Lung (tissue), 12 donors: Measurements from ENCODE around the gene PSORS1C2. TPM values are rescaled to one million over a fixed set of nuclear protein-coding genes. Genes with fewer than 3 reads are reported as not detected.

Experiments used
- ATAC-seq: fragments of 200-7000 bp; cut with Tn5 transposase; one replicate; pipeline ENCODE4 v1.9.1; 2020; ENCODE audit warnings: moderate number of reproducible peaks; ENCODE audit not compliant: insufficient read depth, low FRiP score
- DNase-seq, 3 donors: peaks; one replicate each; pipeline ENCODE4 v3.0.0-alpha.2; 2013 to 2017
- H3K27ac ChIP-seq, 2 donors: one replicate each; pipeline ENCODE4 v1.5.1; 2013; ENCODE audit warnings: mild to moderate bottlenecking in 2 of 2, moderate library complexity in 2 of 2, control low read depth in 1 of 2, inconsistent platforms in 1 of 2, low read depth in 1 of 2, low read length in 1 of 2
- H3K27me3 ChIP-seq, 3 donors: one replicate each; pipeline ENCODE4 v1.5.1; 2013; ENCODE audit warnings: low read length in 2 of 3; ENCODE audit not compliant: control insufficient read depth in 3 of 3, insufficient read depth in 3 of 3
- H3K36me3 ChIP-seq, 4 donors: one replicate each; pipeline ENCODE4 v1.5.1; 2013; ENCODE audit warnings: low read length in 4 of 4, mild to moderate bottlenecking in 1 of 4, moderate library complexity in 1 of 4; ENCODE audit not compliant: control insufficient read depth in 4 of 4, insufficient read depth in 4 of 4
- H3K4me1 ChIP-seq, 5 donors: one replicate each; pipeline ENCODE4 v1.5.1; 2013; ENCODE audit warnings: low read length in 5 of 5, mild to moderate bottlenecking in 2 of 5, moderate library complexity in 1 of 5; ENCODE audit not compliant: control insufficient read depth in 5 of 5, insufficient read depth in 5 of 5
- H3K4me3 ChIP-seq: one replicate; pipeline ENCODE4 v1.5.1; 2013; ENCODE audit warnings: mild to moderate bottlenecking, control low read depth, moderate library complexity
- H3K9ac ChIP-seq, 2 donors: one replicate each; pipeline ENCODE4 v1.5.1; 2013; ENCODE audit warnings: low read length in 2 of 2, control low read depth in 1 of 2; ENCODE audit not compliant: insufficient read depth in 1 of 2
- H3K9me3 ChIP-seq, 4 donors: one replicate each; pipeline ENCODE4 v1.5.1; 2013; ENCODE audit warnings: low read length in 3 of 4, mild to moderate bottlenecking in 1 of 4, moderate library complexity in 1 of 4; ENCODE audit not compliant: control insufficient read depth in 4 of 4, insufficient read depth in 3 of 4
- CTCF ChIP-seq: IDR thresholded peaks from 2 replicates; pipeline ENCODE4 v1.5.1; 2012; ENCODE audit warnings: mild to moderate bottlenecking; ENCODE audit errors: control extremely low read depth, extremely low read depth
- WGBS, 2 donors: extraction: QIAGEN DNeasy Blood & Tissue Kit; methylation state at CpG; one replicate each; pipeline ENCODE4 v1.1.7; 2013; 5-methylcytosine and 5-hydroxymethylcytosine counted together
- polyA plus RNA-seq, 2 donors: library from polyadenylated mRNA; stranded (reverse); fragments of 200-250 nt; gene quantifications; one replicate each; pipeline ENCODE4 v1.2.1, GENCODE V29; 2013
- total RNA-seq, 2 donors: library from RNA; depleted of rRNA in 1 of 2; stranded (reverse); fragments of >200 nt in 1 of 2; gene quantifications; one replicate each; pipeline ENCODE4 v1.2.1, GENCODE V29; 2014 to 2021
- donor health status: control.
- donor health status: control.
- donor health status: Bipolar disorder and iron deficiency.
- donor health status: healthy.
- donor health status: DM: yes; HTN: yes; CAD: no.

PSORS1C2 gene
- total and polyA plus RNA-seq, 4 donors, result not detected

- Histone ChIP-seq H3K4me3 (no peak overlapping the region), H3K9ac (no peak overlapping the region), H3K36me3 (peaks cover 0 to 14% (median 2%) of the 10 kb centered on the region in 4 donors), H3K27me3 (no peaks in the 10 kb centered on the region), H3K4me1 (peaks cover 0 to 5% (median 0%) of the 10 kb centered on the region in 5 donors), H3K9me3 (no peaks in the 10 kb centered on the region), H3K27ac (no peak overlapping the region)
- WGBS, 2 donors, result 82 to 91% methylated on average over 18 of the region's 18 CpGs
- no peak for TF ChIP-seq CTCF
- ATAC-seq (no peak), DNase-seq (no peak)
Observed at GRCh38 chr6:31144296-31144969, 5.6 kb upstream of the PSORS1C2 start.

GRCh38 chr6:31143148-31143547 is 4.3 kb upstream of the PSORS1C2 start:
- Histone ChIP-seq H3K9me3 (no peaks in the 10 kb centered on the region), H3K4me3 (no peak overlapping the region), H3K4me1 (peaks cover 0 to 10% (median 0%) of the 10 kb centered on the region in 5 donors), H3K27me3 (no peaks in the 10 kb centered on the region), H3K9ac (no peak overlapping the region), H3K36me3 (peaks cover 0 to 14% (median 2%) of the 10 kb centered on the region in 4 donors), H3K27ac (no peak overlapping the region)
- DNase-seq (peak in 1 of 3 donors; percentile 49), ATAC-seq (no peak)
- WGBS, 2 donors, result 57 to 76% methylated on average over 11 of the region's 11 CpGs
- TF ChIP-seq CTCF, result no peak

- peak in 1 of 3 donors; percentile 9 for DNase-seq
- ATAC-seq, result no peak
- no peaks in the 10 kb centered on the region for H3K27me3 ChIP-seq
- no peak overlapping the region for H3K9ac ChIP-seq
- H3K9me3 ChIP-seq, result no peaks in the 10 kb centered on the region
- no peak overlapping the region for H3K4me3 ChIP-seq
- peaks cover 0 to 10% (median 0%) of the 10 kb centered on the region in 5 donors for H3K4me1 ChIP-seq
- WGBS, 2 donors, result 42 to 66% methylated on average over 2 of the region's 2 CpGs
- TF ChIP-seq CTCF, result no peak
- peaks cover 0 to 14% (median 2%) of the 10 kb centered on the region in 4 donors for H3K36me3 ChIP-seq
- peak overlapping the region in 1 of 2 donors; percentile 4 for H3K27ac ChIP-seq
Observed at GRCh38 chr6:31142361-31142761, 3.5 kb upstream of the PSORS1C2 start.

- H3K9ac ChIP-seq, result no peak overlapping the region
- peaks cover 0 to 14% (median 2%) of the 10 kb centered on the region in 4 donors for H3K36me3 ChIP-seq
- H3K27me3 ChIP-seq, result no peaks in the 10 kb centered on the region
- ATAC-seq (no peak), DNase-seq (no peak)
- no peak for TF ChIP-seq CTCF
- H3K9me3 ChIP-seq, result no peaks in the 10 kb centered on the region
- H3K4me1 ChIP-seq, result peaks cover 0 to 10% (median 0%) of the 10 kb centered on the region in 5 donors
- H3K4me3 ChIP-seq, result no peak overlapping the region
- no peak overlapping the region for H3K27ac ChIP-seq
- WGBS, 2 donors, result 85 to 86% methylated on average over 15 of the region's 15 CpGs
Observed at GRCh38 chr6:31140643-31141042, 1.8 kb upstream of the PSORS1C2 start.
